Common myeloid progenitor, CD34-positive (primary cell): ENCODE data around the gene RRP36.

Experiments
- CTCF ChIA-PET: fragments of 350-600 bp; sonication (Branson Sonifier 250); formaldehyde crosslinking; loops from one replicate; lab custom pipeline; 2021; ENCODE audit warnings: antibody characterized with exemption; lab: Charles Lee
- POLR2A ChIA-PET: fragments of 350-600 bp; sonication (Branson Sonifier 250); formaldehyde crosslinking; loops from one replicate; lab custom pipeline; 2021; ENCODE audit warnings: antibody characterized with exemption; lab: Charles Lee
- DNase-seq, 3 donors: peaks; one replicate each; pipeline versions ENCODE4 v3.0.0 to v3.0.0-alpha.2; 2013
- H3K27ac ChIP-seq, 2 experiments: 1 replicate in 1 of 2; 2 replicates in 1 of 2; pipeline ENCODE4 v1.7.0; 2013; ENCODE audit warnings: inconsistent platforms in 2 of 2, low read length in 2 of 2, mild to moderate bottlenecking in 2 of 2, low read depth in 1 of 2, moderate library complexity in 1 of 2; ENCODE audit not compliant: severe bottlenecking in 2 of 2, insufficient read depth in 1 of 2, poor library complexity in 1 of 2
- H3K27me3 ChIP-seq, 5 experiments: replicated peaks in 2 of 5; 1 replicate in 3 of 5; 2 replicates in 2 of 5; pipeline versions ENCODE4 v1.6.1 to v1.7.0; 2013; ENCODE audit warnings: low read length in 4 of 5, mild to moderate bottlenecking in 2 of 5, moderate library complexity in 2 of 5, inconsistent platforms in 1 of 5; ENCODE audit not compliant: insufficient read depth in 5 of 5, control insufficient read depth in 4 of 5
- H3K36me3 ChIP-seq, 4 experiments: 1 replicate in 2 of 4; 2 replicates in 2 of 4; pipeline versions ENCODE4 v1.6.1 to v1.7.0; 2013; ENCODE audit warnings: low read length in 3 of 4, control low read depth in 1 of 4, mild to moderate bottlenecking in 1 of 4; ENCODE audit not compliant: control insufficient read depth in 4 of 4, insufficient read depth in 4 of 4
- H3K4me1 ChIP-seq, 4 experiments: 1 replicate in 3 of 4; 2 replicates in 1 of 4; pipeline versions ENCODE4 v1.6.1 to v1.7.1; 2013; ENCODE audit warnings: low read length in 3 of 4, mild to moderate bottlenecking in 3 of 4, control low read depth in 1 of 4, inconsistent platforms in 1 of 4, moderate library complexity in 1 of 4; ENCODE audit not compliant: control insufficient read depth in 4 of 4, insufficient read depth in 4 of 4; ENCODE audit errors: control extremely low read depth in 1 of 4
- H3K4me3 ChIP-seq, 7 experiments: 1 replicate in 4 of 7; 2 replicates in 3 of 7; pipeline versions ENCODE4 v1.5.1 to v1.7.0; 2013; ENCODE audit warnings: mild to moderate bottlenecking in 7 of 7, low read length in 6 of 7, moderate library complexity in 6 of 7, inconsistent platforms in 2 of 7, low read depth in 2 of 7, control low read depth in 1 of 7; ENCODE audit not compliant: insufficient read depth in 4 of 7, control insufficient read depth in 1 of 7; ENCODE audit errors: extremely low read depth in 1 of 7
- H3K9me3 ChIP-seq, 5 experiments: 1 replicate in 4 of 5; 2 replicates in 1 of 5; pipeline versions ENCODE4 v1.6.1 to v1.7.1; 2013; ENCODE audit warnings: low read length in 4 of 5, mild to moderate bottlenecking in 2 of 5, inconsistent platforms in 1 of 5, low read depth in 1 of 5, moderate library complexity in 1 of 5; ENCODE audit not compliant: control insufficient read depth in 4 of 5, insufficient read depth in 2 of 5; ENCODE audit errors: control extremely low read depth in 1 of 5
- WGBS: methylation state at CpG from one replicate; pipeline ENCODE4 v1.1.5; 2013; ENCODE audit not compliant: insufficient coverage; 5-methylcytosine and 5-hydroxymethylcytosine counted together

Gene RRP36

DNA sequence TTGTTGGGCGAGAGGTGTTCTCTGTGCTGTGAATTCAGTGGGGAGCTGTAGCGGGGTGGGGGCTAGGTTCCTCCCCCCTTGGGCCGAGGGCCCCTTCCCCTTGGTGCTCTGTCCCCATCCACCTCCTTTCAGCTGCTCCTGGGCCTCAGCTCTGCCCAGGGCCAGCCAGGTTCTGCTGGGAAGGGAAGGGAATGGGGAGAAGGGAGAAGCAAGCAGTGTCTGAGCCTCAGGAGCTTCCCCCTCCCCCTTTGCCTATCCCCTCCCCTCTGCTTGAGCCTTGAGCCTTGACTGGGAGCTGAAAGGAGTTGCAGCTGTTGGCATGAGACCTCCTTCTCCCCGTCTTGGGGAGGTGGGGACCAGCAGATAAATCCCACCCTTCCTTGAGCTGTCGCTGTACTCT, 576 bp upstream of the RRP36 start:
- 100% methylated on average over 1 of the region's 5 CpGs for WGBS
- CTCF ChIA-PET, result interaction anchor here (0.7 to 2.0 kb wide), 4 partner anchors 9 to 123 kb away, joined by 3 to 5 read pairs (median 3); partner anchors contain the start of gene PEX6
- Histone ChIP-seq H3K27ac (peak overlapping the region in 1 of 2 experiments; percentile 81), H3K27me3 (no peaks in the 10 kb centered on the region), H3K36me3 (peaks cover 4 to 53% (median 37%) of the 10 kb centered on the region in 4 experiments), H3K4me1 (peaks cover 0 to 25% (median 23%) of the 10 kb centered on the region in 4 experiments), H3K4me3 (peak overlapping the region; percentile 89 to 100 (median 95)), H3K9me3 (no peaks in the 10 kb centered on the region)
- POLR2A ChIA-PET, result interaction anchor here (0.5 kb wide), 1 partner anchor 106 kb away, joined by 3 read pairs; no protein-coding TSS in a partner anchor
- no peak for DNase-seq

DNA sequence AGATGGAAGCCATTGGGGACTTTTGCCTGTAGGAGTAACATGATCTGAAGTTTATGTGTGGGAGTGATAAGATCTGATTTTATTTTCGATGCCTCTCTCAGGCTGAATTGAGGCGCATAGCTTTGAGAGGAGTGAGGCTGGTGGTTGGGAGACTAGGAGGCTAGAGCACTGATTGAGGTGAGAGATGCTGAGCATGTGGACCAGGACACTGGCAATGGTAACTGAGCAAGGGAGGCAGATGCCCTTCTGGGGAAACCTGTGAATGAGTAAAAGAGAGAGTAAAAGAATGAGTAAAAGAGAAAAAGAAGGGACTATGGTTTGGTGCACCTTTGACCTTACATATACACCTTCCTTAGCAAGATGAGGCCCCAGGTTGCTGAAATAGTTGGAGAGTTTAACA, 3.0 kb downstream of the RRP36 start:
- ChIA-PET CTCF (interaction anchor here (0.9 to 2.7 kb wide), 4 partner anchors 9 to 29 kb away, joined by 3 to 8 read pairs (median 4); partner anchors contain the start of genes KLHDC3 and MEA1), POLR2A (no interaction called here)
- DNase-seq, result no peak
- H3K27ac ChIP-seq, result no peak overlapping the region
- peaks cover 11 to 61% (median 42%) of the 10 kb centered on the region in 4 experiments for H3K36me3 ChIP-seq
- no peaks in the 10 kb centered on the region for H3K9me3 ChIP-seq
- H3K27me3 ChIP-seq, result no peaks in the 10 kb centered on the region
- H3K4me1 ChIP-seq, result peaks cover 0 to 19% (median 15%) of the 10 kb centered on the region in 4 experiments
- WGBS, result 96% methylated on average over 2 of the region's 2 CpGs
- no peak overlapping the region for H3K4me3 ChIP-seq

DNA sequence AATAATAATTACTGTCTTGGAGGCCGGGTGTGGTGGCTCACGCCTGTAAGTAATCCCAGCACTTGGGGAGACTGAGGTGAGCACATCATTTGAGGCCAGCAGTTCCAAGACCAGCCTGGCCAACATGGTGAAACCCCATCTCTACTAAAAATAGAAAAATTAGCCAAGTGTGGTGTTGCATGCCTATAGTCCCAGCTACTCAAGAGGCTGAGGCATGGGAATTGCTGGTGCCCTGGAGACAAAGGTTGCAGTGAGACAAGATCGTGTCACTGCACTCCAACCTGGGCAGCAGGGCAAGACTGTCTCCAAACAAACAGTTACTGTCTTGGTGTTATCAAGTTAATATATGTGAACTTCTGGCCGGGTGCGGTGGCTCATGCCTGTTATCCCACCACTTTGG, 4.9 kb downstream of the RRP36 start:
- 100% methylated on average over 5 of the region's 5 CpGs for WGBS
- POLR2A ChIA-PET, result no interaction called here
- no peak for DNase-seq
- CTCF ChIA-PET, result interaction anchor here (0.8 to 2.7 kb wide), 2 partner anchors 9 to 11 kb away, joined by 3 to 8 read pairs; partner anchors contain the start of genes KLHDC3 and MEA1
- H3K36me3 ChIP-seq, result peaks cover 14 to 59% (median 42%) of the 10 kb centered on the region in 4 experiments
- H3K9me3 ChIP-seq, result no peaks in the 10 kb centered on the region
- no peak overlapping the region for H3K27ac ChIP-seq
- no peaks in the 10 kb centered on the region for H3K27me3 ChIP-seq
- H3K4me1 ChIP-seq, result peaks cover 0 to 10% (median 8%) of the 10 kb centered on the region in 4 experiments
- no peak overlapping the region for H3K4me3 ChIP-seq

DNA sequence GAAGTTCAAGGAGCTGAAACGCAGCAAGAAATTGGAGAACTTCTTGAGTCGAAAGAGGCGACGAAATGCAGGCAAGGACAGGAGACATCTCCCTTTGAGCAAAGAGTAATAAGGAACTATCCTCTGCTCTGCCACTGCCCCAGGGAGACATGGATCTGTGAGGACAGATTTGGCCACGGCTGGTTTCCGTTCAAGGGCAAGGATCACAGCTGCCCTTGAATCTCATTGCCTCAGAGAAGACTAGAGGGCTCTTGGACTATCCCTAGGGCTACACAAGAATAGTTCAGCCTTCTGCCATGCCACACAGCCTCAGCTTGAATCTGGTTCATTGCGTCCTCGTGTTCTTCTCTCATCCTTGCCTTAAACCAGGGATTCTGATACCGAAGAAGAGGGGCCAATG, 7.7 kb downstream of the RRP36 start:
- POLR2A ChIA-PET, result no interaction called here

DNA sequence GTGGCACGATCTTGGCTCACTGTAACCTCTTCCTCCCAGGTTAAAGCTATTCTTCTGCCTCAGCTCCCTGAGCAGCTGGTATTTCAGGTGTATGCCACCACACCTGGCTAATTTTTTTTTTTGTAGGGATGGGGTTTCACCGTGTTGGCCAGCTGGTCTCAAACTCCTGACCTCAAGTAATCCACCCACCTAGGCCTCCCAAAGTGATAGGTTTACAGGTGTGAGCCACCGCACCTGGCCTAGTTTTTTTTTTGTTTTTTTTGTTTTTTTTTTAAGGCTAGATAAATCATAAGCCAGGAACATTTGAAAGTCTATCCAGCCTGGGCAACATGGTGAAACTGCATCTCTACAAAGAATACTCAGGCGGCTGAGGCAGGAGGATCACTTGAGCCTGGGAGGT, 10.9 kb downstream of the RRP36 start:
- 100% methylated on average over 3 of the region's 4 CpGs for WGBS
- Histone ChIP-seq H3K27ac (no peak overlapping the region), H3K9me3 (no peaks in the 10 kb centered on the region), H3K36me3 (peaks cover 13 to 70% (median 49%) of the 10 kb centered on the region in 4 experiments), H3K27me3 (no peaks in the 10 kb centered on the region), H3K4me1 (no peaks in the 10 kb centered on the region), H3K4me3 (no peak overlapping the region)
- CTCF ChIA-PET, result no interaction called here
- POLR2A ChIA-PET, result interaction anchor here (0.6 kb wide), 2 partner anchors 43 to 138 kb away, joined by 3 read pairs; no protein-coding TSS in a partner anchor
- no peak for DNase-seq

More for the DNA sequence above, 7.7 kb downstream of the RRP36 start:
- no peak for DNase-seq
- CTCF ChIA-PET, result interaction anchor here (1.6 kb wide), 1 partner anchor 8 kb away, joined by 3 read pairs; the partner anchor contains the start of gene RRP36
- no peak overlapping the region for H3K4me3 ChIP-seq
- no peaks in the 10 kb centered on the region for H3K9me3 ChIP-seq
- H3K27ac ChIP-seq, result no peak overlapping the region
- H3K27me3 ChIP-seq, result no peaks in the 10 kb centered on the region
- H3K4me1 ChIP-seq, result no peaks in the 10 kb centered on the region
- WGBS, result 97% methylated on average over 9 of the region's 9 CpGs
- H3K36me3 ChIP-seq, result peaks cover 14 to 74% (median 57%) of the 10 kb centered on the region in 4 experiments

DNA sequence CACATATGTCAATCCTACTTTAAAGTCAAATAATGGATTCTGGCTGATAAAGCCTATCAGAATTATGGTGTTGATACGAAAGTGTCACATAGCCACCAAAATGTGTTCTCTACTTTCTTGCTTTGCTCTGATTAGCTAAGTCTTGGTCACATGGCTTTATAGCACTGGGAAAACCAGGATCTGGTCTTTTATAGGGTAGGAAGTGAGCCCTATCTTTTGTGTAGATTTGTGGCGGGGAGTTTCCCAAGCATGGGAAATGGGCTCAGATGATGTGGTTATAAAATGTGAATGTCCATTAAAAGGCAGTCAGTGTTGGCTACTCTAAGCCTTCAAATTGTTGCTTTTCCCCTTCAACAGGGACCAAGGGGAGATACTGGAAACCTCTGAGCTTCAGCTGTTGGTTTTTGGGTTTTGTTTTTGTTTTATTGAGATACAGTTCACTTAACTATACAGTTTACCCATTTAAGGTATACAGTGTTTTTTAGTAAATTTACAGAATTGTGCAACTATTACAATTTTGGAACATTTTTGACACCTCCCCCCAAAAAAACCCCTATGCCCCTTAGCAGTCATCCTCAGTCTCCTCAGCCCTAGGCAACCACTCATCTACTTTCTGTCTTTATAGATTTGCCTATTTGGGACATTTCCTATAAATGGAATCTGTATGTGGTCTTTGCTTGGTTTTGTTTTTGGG, 12.2 kb downstream of the RRP36 start:
- Histone ChIP-seq H3K36me3 (peaks cover 11 to 74% (median 52%) of the 10 kb centered on the region in 4 experiments), H3K4me1 (no peaks in the 10 kb centered on the region), H3K27ac (no peak overlapping the region), H3K27me3 (no peaks in the 10 kb centered on the region), H3K9me3 (no peaks in the 10 kb centered on the region), H3K4me3 (no peak overlapping the region)
- 100% methylated on average over 2 of the region's 2 CpGs for WGBS
- CTCF ChIA-PET, result interaction anchor here (0.9 to 1.6 kb wide), 5 partner anchors 13 to 21 kb away, joined by 3 to 4 read pairs (median 3); partner anchors contain the start of gene CUL7
- POLR2A ChIA-PET, result no interaction called here
- no peak for DNase-seq

DNA sequence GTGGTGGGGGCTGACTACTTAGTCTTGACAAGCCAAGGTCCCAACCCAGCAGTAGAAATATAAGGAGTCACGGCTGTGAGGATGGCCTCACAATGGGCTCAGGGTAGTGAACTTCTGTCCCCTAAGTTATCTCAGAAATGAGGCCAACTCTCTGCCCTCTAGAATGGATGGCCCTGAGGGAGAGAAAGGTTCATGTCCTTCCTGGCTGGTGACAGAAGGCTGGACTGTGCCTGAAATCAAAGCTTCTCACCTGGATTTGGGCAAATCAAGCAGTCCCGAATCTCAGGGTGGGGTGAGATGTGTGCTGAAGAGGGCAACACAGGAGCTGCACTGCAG, 12.7 kb downstream of the RRP36 start:
- ChIA-PET POLR2A (no interaction called here), CTCF (interaction anchor here (0.9 to 1.6 kb wide), 4 partner anchors 12 to 22 kb away, joined by 3 to 4 read pairs (median 3); partner anchors contain the start of gene CUL7)
- Histone ChIP-seq H3K27ac (no peak overlapping the region), H3K4me1 (peaks cover 0 to 2% (median 0%) of the 10 kb centered on the region in 4 experiments), H3K27me3 (no peaks in the 10 kb centered on the region), H3K4me3 (no peak overlapping the region), H3K9me3 (no peaks in the 10 kb centered on the region), H3K36me3 (peaks cover 7 to 74% (median 51%) of the 10 kb centered on the region in 4 experiments)
- no peak for DNase-seq
- WGBS, result 92% methylated on average over 2 of the region's 2 CpGs
